OCI-LY1 (cell line): Measurements from ENCODE around the gene ATOX1.
A peak's percentile ranks its signal among the peaks of the same experiment; 100 is the strongest.

Source experiments
- H2AFZ ChIP-seq: fragments of 200-600 bp; sonication (generic), shearing (Covaris generic); 2 replicates; pipeline ENCODE4 v1.6.0; 2014; ENCODE audit warnings: antibody characterized with exemption, mild to moderate bottlenecking, low read length
- H3F3A ChIP-seq: fragments of 200-600 bp; sonication (generic), shearing (Covaris generic); 2 replicates; pipeline ENCODE4 v1.6.0; 2014; ENCODE audit warnings: mild to moderate bottlenecking, antibody characterized with exemption, low read length, moderate library complexity; ENCODE audit not compliant: insufficient read depth
- H3K27ac ChIP-seq: fragments of 200-600 bp; sonication (generic); 2 replicates; pipeline ENCODE4 v1.5.1; 2014; ENCODE audit warnings: low read length, mixed run types, mild to moderate bottlenecking, low read depth; ENCODE audit not compliant: poor library complexity, severe bottlenecking
- H3K27me3 ChIP-seq: fragments of 200-600 bp; sonication (generic); 2 replicates; pipeline ENCODE4 v1.6.0; 2014; ENCODE audit warnings: antibody characterized with exemption, mild to moderate bottlenecking, low read length, moderate library complexity; ENCODE audit not compliant: insufficient read depth
- H3K36me3 ChIP-seq: fragments of 200-600 bp; sonication (generic); 2 replicates; pipeline ENCODE4 v1.6.1; 2014; ENCODE audit warnings: mild to moderate bottlenecking, antibody characterized with exemption, low read length, moderate library complexity, mixed read lengths; ENCODE audit not compliant: insufficient read depth
- H3K4me1 ChIP-seq: fragments of 200-600 bp; sonication (generic); 2 replicates; pipeline ENCODE4 v1.5.1; 2014; ENCODE audit warnings: mild to moderate bottlenecking, low read length, moderate library complexity; ENCODE audit not compliant: insufficient read depth, severe bottlenecking
- H3K4me2 ChIP-seq: fragments of 200-600 bp; sonication (generic), shearing (Covaris generic); 2 replicates; pipeline ENCODE4 v1.6.1; 2014; ENCODE audit warnings: low read length
- H3K4me3 ChIP-seq: fragments of 200-600 bp; sonication (generic); 2 replicates; pipeline ENCODE4 v1.5.1; 2014; ENCODE audit warnings: low read length, low read depth, mild to moderate bottlenecking, mixed read lengths; ENCODE audit not compliant: poor library complexity, severe bottlenecking
- H3K79me2 ChIP-seq: fragments of 200-600 bp; shearing (Covaris generic); 2 replicates; pipeline ENCODE4 v1.6.1; 2016; ENCODE audit warnings: mixed run types, low read length, mixed read lengths; ENCODE audit not compliant: insufficient read depth
- H3K9ac ChIP-seq: fragments of 200-600 bp; sonication (generic), shearing (Covaris generic); 2 replicates; pipeline ENCODE4 v1.6.1; 2014; ENCODE audit warnings: mild to moderate bottlenecking, low read length, mixed read lengths
- H3K9me2 ChIP-seq: fragments of 200-600 bp; sonication (generic), shearing (Covaris generic); 2 replicates; pipeline ENCODE4 v1.6.1; 2014; ENCODE audit warnings: low read depth, mild to moderate bottlenecking, low read length, mixed read lengths
- H3K9me3 ChIP-seq: fragments of 200-600 bp; shearing (Covaris generic); 2 replicates; pipeline ENCODE4 v1.6.1; 2014; ENCODE audit warnings: low read length, mixed read lengths
- H4K20me1 ChIP-seq: fragments of 200-600 bp; sonication (generic), shearing (Covaris generic); 2 replicates; pipeline ENCODE4 v1.6.0; 2016; ENCODE audit warnings: mild to moderate bottlenecking, low read length; ENCODE audit not compliant: insufficient read depth
- CTCF ChIP-seq: fragments of 200-600 bp; sonication (generic), shearing (Covaris generic); IDR thresholded peaks from 2 replicates; pipeline ENCODE4 v1.5.1; 2017; ENCODE audit warnings: mild to moderate bottlenecking, antibody characterized with exemption, low read length, moderate library complexity, mixed read lengths
- EZH2 ChIP-seq: fragments of 200-600 bp; sonication (generic), shearing (Covaris generic); IDR thresholded peaks from 2 replicates; pipeline ENCODE4 v1.8.0; 2017; ENCODE audit warnings: borderline replicate concordance, mixed run types, mild to moderate bottlenecking, antibody characterized with exemption, low read length, moderate library complexity, mixed read lengths

Gene ATOX1

GRCh38 chr5:151758141-151758429 is 346 bp downstream of the ATOX1 start:
- H4K20me1 ChIP-seq = no peaks in the 10 kb centered on the region
- no peaks in the 10 kb centered on the region for H3F3A ChIP-seq

GRCh38 chr5:151757233-151758140 is 944 bp downstream of the ATOX1 start:
- no peak overlapping the region for H2AFZ ChIP-seq
- no peak overlapping the region for H3K27ac ChIP-seq
- no peaks in the 10 kb centered on the region for H4K20me1 ChIP-seq
- no peaks in the 10 kb centered on the region for H3F3A ChIP-seq
- peak overlapping the region; percentile 79 for H3K4me3 ChIP-seq
- no peaks in the 10 kb centered on the region for H3K9me2 ChIP-seq
- no peak for TF ChIP-seq EZH2
- no peak for TF ChIP-seq CTCF
- peaks cover 11% of the 10 kb centered on the region; the same call in 1 of the 2 replicates for H3K36me3 ChIP-seq
- no peaks in the 10 kb centered on the region for H3K27me3 ChIP-seq
- H3K9me3 ChIP-seq = no peaks in the 10 kb centered on the region
- 0 out of 2 replicates have a peak, but pooled peaks cover 7% of the 10 kb centered on the region for H3K79me2 ChIP-seq
- H3K9ac ChIP-seq = peak overlapping the region; percentile 85
- H3K4me2 ChIP-seq = peak overlapping the region; percentile 86
- H3K4me1 ChIP-seq = peaks cover 36% of the 10 kb centered on the region

More at GRCh38 chr5:151758141-151758429, 346 bp downstream of the ATOX1 start:
- Histone ChIP-seq H3K9me2 (no peaks in the 10 kb centered on the region), H3K27me3 (no peaks in the 10 kb centered on the region), H3K4me1 (peaks cover 36% of the 10 kb centered on the region), H3K4me2 (peak overlapping the region; percentile 86), H3K36me3 (peaks cover 5% of the 10 kb centered on the region; the same call in 1 of the 2 replicates), H2AFZ (no peak overlapping the region), H3K27ac (no peak overlapping the region), H3K79me2 (0 out of 2 replicates have a peak, but pooled peaks cover 7% of the 10 kb centered on the region), H3K4me3 (peak overlapping the region; percentile 79), H3K9ac (peak overlapping the region; percentile 85), H3K9me3 (no peaks in the 10 kb centered on the region)
- TF ChIP-seq CTCF = no peak
- no peak for TF ChIP-seq EZH2

GRCh38 chr5:151755383-151755782 is 3.0 kb downstream of the ATOX1 start:
- H3K9me2 ChIP-seq = no peaks in the 10 kb centered on the region
- TF ChIP-seq EZH2 = no peak
- H3K9me3 ChIP-seq = no peaks in the 10 kb centered on the region
- H3K4me2 ChIP-seq = peak overlapping the region; percentile 14; the same call in 1 of the 2 replicates
- 0 out of 2 replicates have a peak, but pooled peaks cover 7% of the 10 kb centered on the region for H3K79me2 ChIP-seq
- H3K4me3 ChIP-seq = no peak overlapping the region
- H3F3A ChIP-seq = no peaks in the 10 kb centered on the region
- peaks cover 17% of the 10 kb centered on the region; the same call in 1 of the 2 replicates for H3K36me3 ChIP-seq
- no peak overlapping the region for H2AFZ ChIP-seq
- H3K27me3 ChIP-seq = no peaks in the 10 kb centered on the region
- H3K27ac ChIP-seq = peak overlapping the region; percentile 49
- H3K9ac ChIP-seq = no peak overlapping the region
- H4K20me1 ChIP-seq = no peaks in the 10 kb centered on the region
- H3K4me1 ChIP-seq = peaks cover 36% of the 10 kb centered on the region
